Astrocyte of the spinal cord (primary cell): ENCODE data around the gene OR5B12.

Experiments used
- DNase-seq: peaks from one replicate; pipeline ENCODE4 v3.0.0; 2011; ENCODE audit warnings: low read depth, low spot score
- H3K4me3 ChIP-seq: 2 replicates; pipeline ENCODE4 v1.5.1; 2011; ENCODE audit warnings: low read depth, mild to moderate bottlenecking, low read length, moderate library complexity
- CTCF ChIP-seq: IDR thresholded peaks from 2 replicates; pipeline ENCODE4 v1.5.1; 2012; ENCODE audit warnings: low read depth, mild to moderate bottlenecking, low read length, inconsistent platforms
- in situ Hi-C: cut with HindIII; loops from 2 replicates; pipeline ENCODE4 v1.10.0; 2017; ENCODE audit warnings: low sequenced_read_pairs

The OR5B12 gene

GRCh38 chr11:58391879-58392278 lies 50.2 kb downstream of the OR5B12 start:
- peak; percentile 4 for DNase-seq
- no peak overlapping the region for H3K4me3 ChIP-seq
- in situ Hi-C loops = no loop called here
- TF ChIP-seq CTCF = no peak

GRCh38 chr11:58390551-58391063 lies 51.4 kb downstream of the OR5B12 start:
- TF ChIP-seq CTCF = no peak
- in situ Hi-C loops = no loop called here
- H3K4me3 ChIP-seq = no peak overlapping the region
- no peak for DNase-seq
